SU-DHL-6 (cell line): Measurements from ENCODE around the gene RILP.

Experiments
- EZH2phosphoT487 ChIP-seq: fragments of 200-600 bp; sonication (generic), shearing (Covaris generic); conservative IDR thresholded peaks from 2 replicates; pipeline ENCODE4 v1.6.1; 2018; ENCODE audit warnings: mild to moderate bottlenecking, antibody characterized with exemption, low read length, moderate library complexity, mixed read lengths
- TF ChIP-seq, protein P1 (sequence below): fragments of 200-600 bp; sonication (generic); IDR thresholded peaks from one replicate; pipeline ENCODE4 v1.5.1; 2017; ENCODE audit warnings: antibody characterized with exemption, mild to moderate bottlenecking, low read length, moderate library complexity; ENCODE audit not compliant: insufficient read depth, poor library complexity, severe bottlenecking

DNA sequence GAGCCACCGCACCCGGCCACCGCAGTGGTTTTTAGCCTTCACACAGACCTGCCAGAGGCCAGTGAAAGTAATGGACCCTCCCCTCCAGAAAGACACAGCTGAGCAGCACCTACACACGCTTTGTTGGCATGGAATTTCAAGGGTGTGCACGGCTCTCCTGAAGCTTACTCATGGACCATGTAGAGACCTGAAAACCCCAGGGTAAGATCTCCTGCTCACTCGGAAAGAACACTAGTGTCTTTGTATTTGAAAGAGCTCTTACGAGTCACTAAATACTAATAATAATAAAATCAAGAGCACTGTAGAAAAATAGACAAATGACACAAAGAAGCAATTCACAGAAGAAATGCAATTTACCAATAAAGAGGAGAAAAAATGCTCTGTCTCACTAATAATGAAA is 41.0 kb downstream of the RILP start:
- no peak for TF ChIP-seq EZH2phosphoT487
- TF ChIP-seq, protein P1, sequence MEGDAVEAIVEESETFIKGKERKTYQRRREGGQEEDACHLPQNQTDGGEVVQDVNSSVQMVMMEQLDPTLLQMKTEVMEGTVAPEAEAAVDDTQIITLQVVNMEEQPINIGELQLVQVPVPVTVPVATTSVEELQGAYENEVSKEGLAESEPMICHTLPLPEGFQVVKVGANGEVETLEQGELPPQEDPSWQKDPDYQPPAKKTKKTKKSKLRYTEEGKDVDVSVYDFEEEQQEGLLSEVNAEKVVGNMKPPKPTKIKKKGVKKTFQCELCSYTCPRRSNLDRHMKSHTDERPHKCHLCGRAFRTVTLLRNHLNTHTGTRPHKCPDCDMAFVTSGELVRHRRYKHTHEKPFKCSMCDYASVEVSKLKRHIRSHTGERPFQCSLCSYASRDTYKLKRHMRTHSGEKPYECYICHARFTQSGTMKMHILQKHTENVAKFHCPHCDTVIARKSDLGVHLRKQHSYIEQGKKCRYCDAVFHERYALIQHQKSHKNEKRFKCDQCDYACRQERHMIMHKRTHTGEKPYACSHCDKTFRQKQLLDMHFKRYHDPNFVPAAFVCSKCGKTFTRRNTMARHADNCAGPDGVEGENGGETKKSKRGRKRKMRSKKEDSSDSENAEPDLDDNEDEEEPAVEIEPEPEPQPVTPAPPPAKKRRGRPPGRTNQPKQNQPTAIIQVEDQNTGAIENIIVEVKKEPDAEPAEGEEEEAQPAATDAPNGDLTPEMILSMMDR: no peak
